GM12875 (cell line): Measurements from ENCODE around the gene TNIK.

ENCODE experiments used
- H3K4me3 ChIP-seq: one replicate; pipeline ENCODE4 v1.5.1; 2011; ENCODE audit warnings: low read depth, low read length, control low read depth
- CTCF ChIP-seq: IDR thresholded peaks from 2 replicates; pipeline ENCODE4 v1.5.1; 2011; ENCODE audit warnings: low read depth, mild to moderate bottlenecking, control low read depth, inconsistent platforms, low read length, moderate library complexity, borderline replicate concordance; ENCODE audit not compliant: insufficient read depth

TNIK gene

GRCh38 chr3:171206283-171206682, 253.9 kb downstream of the TNIK start:
- no peak for TF ChIP-seq CTCF
- H3K4me3 ChIP-seq, result no peak overlapping the region

GRCh38 chr3:171204942-171205341, 255.3 kb downstream of the TNIK start:
- TF ChIP-seq CTCF, result no peak
- H3K4me3 ChIP-seq, result no peak overlapping the region

GRCh38 chr3:171201825-171202224, 258.4 kb downstream of the TNIK start:
- H3K4me3 ChIP-seq, result no peak overlapping the region
- no peak for TF ChIP-seq CTCF

- TF ChIP-seq CTCF, result no peak
- H3K4me3 ChIP-seq, result no peak overlapping the region
These were observed 259.5 kb downstream of the TNIK start for GRCh38 chr3:171200750-171201088.

GRCh38 chr3:171200052-171200749, 260.0 kb downstream of the TNIK start:
- no peak for TF ChIP-seq CTCF
- H3K4me3 ChIP-seq, result no peak overlapping the region

GRCh38 chr3:171199473-171199829, 260.8 kb downstream of the TNIK start:
- TF ChIP-seq CTCF, result no peak
- no peak overlapping the region for H3K4me3 ChIP-seq

- no peak for TF ChIP-seq CTCF
- no peak overlapping the region for H3K4me3 ChIP-seq
These were observed 261.3 kb downstream of the TNIK start for GRCh38 chr3:171198781-171199472.
